NCI-H748 (cell line): ENCODE data around the gene MSMB.
"Not testable (repeated sequence)": the region's sequence is repeated elsewhere in the genome, so short reads cannot be mapped to it uniquely, and the experiment has no call there.

Source experiments
- DNase-seq: peaks from one replicate; lab custom pipeline; 2025; ENCODE audit not compliant: unreplicated experiment; lab: John Stamatoyannopoulos, UW

MSMB gene

GRCh38 chr10:46046261-46046660 is at the start of gene MSMB:
MSMB (minus strand) TSS chr10:46046269; CDS start chr10:46046237, 32 bp downstream.
- DNase-seq, result no peak

- peak; percentile 5 for DNase-seq
These were observed 49.1 kb upstream of the MSMB start for GRCh38 chr10:46094931-46095750.

GRCh38 chr10:46094197-46094500 is 48.1 kb upstream of the MSMB start:
- DNase-seq, result no peak

GRCh38 chr10:46093316-46094196 is 47.5 kb upstream of the MSMB start:
- not testable (repeated sequence) for DNase-seq

GRCh38 chr10:46092524-46093081 is 46.5 kb upstream of the MSMB start:
- DNase-seq, result no peak

- no peak for DNase-seq
These were observed 45.9 kb upstream of the MSMB start for GRCh38 chr10:46091828-46092523.

- DNase-seq, result no peak
These were observed 45.2 kb upstream of the MSMB start for GRCh38 chr10:46091080-46091827.

- DNase-seq, result no peak
These were observed 44.3 kb upstream of the MSMB start for GRCh38 chr10:46090258-46090812.

- not testable (repeated sequence) for DNase-seq
These were observed 41.3 kb upstream of the MSMB start for GRCh38 chr10:46087381-46087780.

- DNase-seq, result no peak
These were observed 38.5 kb upstream of the MSMB start for GRCh38 chr10:46084321-46085165.

GRCh38 chr10:46080886-46081285 is 34.8 kb upstream of the MSMB start:
- no peak for DNase-seq

GRCh38 chr10:46079831-46080585 is 33.9 kb upstream of the MSMB start:
- DNase-seq, result no peak

- no peak for DNase-seq
These were observed 31.8 kb upstream of the MSMB start for GRCh38 chr10:46077731-46078413.

- no peak for DNase-seq
These were observed 31.1 kb upstream of the MSMB start for GRCh38 chr10:46077141-46077554.

GRCh38 chr10:46075869-46076268 is 29.8 kb upstream of the MSMB start:
- DNase-seq, result no peak

GRCh38 chr10:46074196-46074946 is 28.3 kb upstream of the MSMB start:
- DNase-seq, result no peak

- DNase-seq, result no peak
These were observed 27.5 kb upstream of the MSMB start for GRCh38 chr10:46073564-46073963.
